Fibroblast of skin of back (primary cell): ENCODE data around the gene FOS.
"Not testable (repeated sequence)": the region's sequence is repeated elsewhere in the genome, so short reads cannot be mapped to it uniquely, and the experiment has no call there.

Source experiments
- DNase-seq: peaks from one replicate; pipeline ENCODE4 v3.0.0-alpha.2; 2013

Gene FOS

DNA sequence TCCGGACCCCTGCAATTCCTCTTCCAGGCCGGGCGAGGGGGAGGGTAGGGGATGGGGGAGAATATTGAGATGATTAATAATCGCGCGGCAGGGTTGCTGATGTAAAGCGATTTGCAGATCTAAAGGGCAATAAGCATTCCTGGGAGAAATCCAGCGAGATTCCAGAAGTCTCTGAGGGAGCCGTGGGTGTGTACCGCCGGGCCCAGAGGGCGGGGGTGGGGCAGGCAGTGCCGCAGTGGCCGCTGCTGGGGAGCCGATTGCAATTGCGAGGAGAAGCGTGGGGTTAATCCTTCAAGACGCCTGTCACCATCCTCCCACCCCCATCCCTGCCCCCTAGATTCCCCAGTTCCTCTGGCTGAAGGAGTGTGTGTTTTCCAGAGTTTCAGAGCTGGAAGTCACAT lies 16.4 kb downstream of the FOS start:
- DNase-seq: peak; percentile 85

- peak; percentile 59 for DNase-seq
Measured at GRCh38 chr14:75295491-75296345, 17.1 kb downstream of the FOS start.

DNA sequence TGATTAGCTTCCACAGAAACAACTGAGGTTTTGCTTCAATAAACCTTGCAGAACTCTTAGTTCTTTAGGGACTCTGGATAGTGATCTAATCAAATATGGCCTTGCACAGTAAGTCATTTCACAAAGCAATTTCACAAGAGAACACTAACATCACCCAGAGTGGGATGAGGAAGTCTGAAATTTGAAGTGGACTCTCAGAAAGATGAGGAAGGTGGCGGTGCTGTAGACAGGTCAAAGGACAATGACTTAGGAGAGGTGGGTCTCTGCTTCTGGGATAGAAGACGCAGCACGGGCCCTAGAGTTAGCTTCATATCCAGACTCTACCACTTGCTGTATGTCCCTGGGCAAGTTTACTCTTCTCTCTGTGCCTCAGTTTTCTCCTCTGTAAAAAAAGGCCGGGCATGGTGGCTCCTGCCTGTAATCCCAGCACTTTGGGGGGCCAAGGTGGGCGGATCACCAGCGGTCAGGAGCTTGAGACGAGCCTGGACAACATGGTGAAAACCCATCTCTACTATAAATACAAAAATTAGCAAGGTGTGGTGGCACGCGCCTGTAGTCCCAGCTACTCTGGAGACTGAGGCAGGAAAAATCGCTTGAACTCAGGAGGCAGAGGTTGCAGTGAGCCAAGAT lies 18.9 kb downstream of the FOS start:
- DNase-seq: no peak

GRCh38 chr14:75298187-75298965 lies 19.7 kb downstream of the FOS start:
- no peak for DNase-seq

- DNase-seq: no peak
Measured at GRCh38 chr14:75299059-75299458, 20.4 kb downstream of the FOS start.

GRCh38 chr14:75299576-75299975 lies 20.9 kb downstream of the FOS start:
- DNase-seq: no peak

- DNase-seq: peak; percentile 29
Measured at GRCh38 chr14:75301666-75302325, 23.2 kb downstream of the FOS start.

DNA sequence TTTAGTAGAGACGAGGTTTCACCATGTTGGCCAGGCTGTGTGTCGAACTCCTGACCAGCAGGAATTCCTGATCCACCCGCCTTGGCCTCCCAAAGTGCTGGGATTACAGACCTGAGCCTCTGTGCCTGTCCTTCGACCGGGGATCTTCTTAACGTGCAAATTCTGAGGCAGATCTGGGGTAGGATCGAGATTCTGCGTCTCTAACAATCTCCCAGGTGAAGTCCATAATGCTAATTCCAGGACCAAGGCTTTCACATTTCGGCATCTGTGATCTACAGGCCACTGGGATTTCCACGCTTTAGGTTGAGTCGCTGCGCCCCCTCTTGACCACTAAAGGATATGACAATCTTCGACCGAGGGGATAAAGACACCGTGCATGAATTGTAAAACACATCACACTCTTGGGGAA lies 24.8 kb downstream of the FOS start:
- DNase-seq: peak; percentile 67

- not testable (repeated sequence) for DNase-seq
Measured at GRCh38 chr14:75306410-75306809, 27.8 kb downstream of the FOS start.

GRCh38 chr14:75306927-75307699 lies 28.5 kb downstream of the FOS start:
- DNase-seq: no peak

DNA sequence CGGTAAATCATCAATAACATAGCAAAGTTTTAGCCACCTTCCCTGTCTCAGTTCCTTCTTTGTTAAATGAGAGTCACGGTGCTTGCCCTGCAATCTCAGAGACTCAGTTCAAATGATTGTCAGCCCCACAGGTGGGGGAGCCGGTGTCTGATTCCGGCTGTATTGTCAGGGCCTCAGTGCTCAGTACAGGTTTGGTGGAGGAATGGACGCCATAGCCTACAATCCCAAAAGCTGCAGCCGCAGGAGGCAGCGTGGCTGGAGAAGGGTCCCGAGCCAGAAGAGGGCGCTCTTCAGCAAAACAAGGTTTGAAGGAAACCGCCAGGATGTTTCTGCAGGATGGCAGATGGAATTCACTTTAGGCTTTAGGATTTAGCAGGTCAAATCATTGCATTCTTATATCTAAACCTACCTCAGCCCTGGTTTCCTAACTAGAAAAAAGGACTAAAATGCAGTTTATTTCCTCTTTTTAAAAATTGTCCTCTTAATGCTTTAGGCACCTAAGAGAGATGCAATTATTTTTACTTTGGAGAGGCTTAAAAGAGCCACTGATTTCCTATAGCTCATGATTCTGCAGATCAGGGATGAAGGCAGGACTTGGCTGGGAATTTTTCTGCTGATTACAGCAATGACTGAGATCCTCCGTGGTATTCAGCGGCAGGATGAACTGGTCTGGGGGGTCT lies 29.2 kb downstream of the FOS start:
- DNase-seq: peak; percentile 71

DNA sequence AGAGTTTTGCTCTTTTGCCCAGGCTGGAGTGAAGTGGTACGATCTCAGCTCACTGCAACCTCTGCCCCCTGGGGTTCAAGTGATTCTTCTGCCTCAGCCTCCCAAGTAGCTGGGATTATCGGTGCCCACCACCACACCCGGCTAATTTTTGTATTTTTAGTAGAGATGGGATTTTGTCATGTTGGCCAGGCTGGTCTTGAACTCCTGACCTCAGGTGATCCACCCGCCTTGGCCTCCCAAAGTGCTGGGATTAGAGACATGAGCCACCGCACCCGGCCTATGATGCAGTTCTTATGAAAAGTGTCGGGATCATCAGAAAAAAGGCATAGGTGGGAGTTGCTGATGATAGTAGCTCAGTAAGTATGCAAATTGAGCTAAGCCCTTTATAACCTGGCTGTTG lies 30.4 kb downstream of the FOS start:
- DNase-seq: not testable (repeated sequence)

GRCh38 chr14:75309561-75309960 lies 30.9 kb downstream of the FOS start:
- not testable (repeated sequence) for DNase-seq

- DNase-seq: peak; percentile 78
Measured at GRCh38 chr14:75310295-75311111, 31.9 kb downstream of the FOS start.

DNA sequence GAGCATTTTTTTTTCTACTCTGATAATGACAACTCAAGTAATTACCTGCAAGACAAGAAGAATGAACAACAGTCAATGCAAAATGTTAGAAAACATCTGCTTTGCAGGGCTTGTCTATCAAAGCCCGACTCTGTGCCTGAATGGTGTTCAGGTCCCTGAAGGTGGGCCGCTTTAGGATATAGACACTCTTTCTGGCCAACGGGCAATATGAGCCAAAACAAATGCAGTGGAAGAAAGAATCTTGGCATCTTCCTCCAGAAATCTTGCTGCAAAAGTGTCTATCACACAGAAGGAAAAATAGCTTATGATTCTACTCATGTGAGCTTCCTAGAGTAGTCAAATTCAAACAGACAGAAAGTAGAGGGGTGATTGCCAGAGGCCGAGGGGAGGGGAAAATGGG lies 32.7 kb downstream of the FOS start:
- no peak for DNase-seq

DNA sequence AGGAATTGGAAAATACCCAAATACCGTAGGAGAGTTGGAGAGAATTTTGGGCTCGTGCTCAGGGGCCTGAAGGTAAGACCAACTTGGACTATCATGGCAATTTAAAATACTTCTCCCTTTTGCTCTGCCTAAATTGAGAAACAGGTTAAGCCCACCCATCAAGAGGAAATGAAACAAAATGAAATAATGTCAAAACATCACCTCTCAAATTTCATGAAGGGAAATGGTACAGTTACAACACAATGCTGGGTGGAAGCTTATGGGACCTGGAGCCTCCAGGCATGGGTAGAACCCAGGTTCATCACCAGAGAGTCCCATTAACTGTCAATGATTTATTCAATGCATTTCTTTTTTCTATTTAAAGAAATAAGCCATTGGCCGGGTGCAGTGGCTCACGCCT lies 33.7 kb downstream of the FOS start:
- DNase-seq: no peak

DNA sequence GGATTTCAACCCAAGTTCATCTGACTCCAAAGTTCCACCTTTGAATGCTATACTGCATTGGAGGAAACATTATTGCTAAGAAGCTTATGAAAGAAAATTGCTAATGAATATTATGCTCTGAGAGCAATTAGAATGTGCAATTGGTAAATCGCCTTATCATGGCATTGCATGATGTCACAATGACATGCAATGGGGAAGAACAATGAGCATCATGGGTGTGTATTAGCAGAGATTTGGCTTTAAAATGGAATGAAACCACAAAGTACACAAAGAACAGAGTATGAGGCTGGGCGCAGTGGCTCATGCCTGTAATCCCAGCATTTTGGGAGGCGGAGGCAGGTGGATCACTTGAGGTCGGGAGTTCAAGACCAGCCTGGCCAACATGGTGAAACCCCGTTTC lies 34.7 kb downstream of the FOS start:
- no peak for DNase-seq

- DNase-seq: peak; percentile 44
Measured at GRCh38 chr14:75315144-75315543, 36.5 kb downstream of the FOS start.

- no peak for DNase-seq
Measured at GRCh38 chr14:75317148-75317547, 38.5 kb downstream of the FOS start.

- no peak for DNase-seq
Measured at GRCh38 chr14:75318353-75318752, 39.7 kb downstream of the FOS start.
